GM20000 (cell line): ENCODE measurements around the gene ZXDC.

ENCODE experiments used
- DNase-seq: peaks from one replicate; pipeline ENCODE4 v3.0.0; 2012; ENCODE audit warnings: low spot score
- TF ChIP-seq, protein P1 (sequence below): IDR thresholded peaks from 2 replicates; pipeline ENCODE4 v1.5.1; 2012; ENCODE audit warnings: mild to moderate bottlenecking, control low read depth; ENCODE audit errors: extremely low read depth, missing control alignments

ZXDC gene

DNA sequence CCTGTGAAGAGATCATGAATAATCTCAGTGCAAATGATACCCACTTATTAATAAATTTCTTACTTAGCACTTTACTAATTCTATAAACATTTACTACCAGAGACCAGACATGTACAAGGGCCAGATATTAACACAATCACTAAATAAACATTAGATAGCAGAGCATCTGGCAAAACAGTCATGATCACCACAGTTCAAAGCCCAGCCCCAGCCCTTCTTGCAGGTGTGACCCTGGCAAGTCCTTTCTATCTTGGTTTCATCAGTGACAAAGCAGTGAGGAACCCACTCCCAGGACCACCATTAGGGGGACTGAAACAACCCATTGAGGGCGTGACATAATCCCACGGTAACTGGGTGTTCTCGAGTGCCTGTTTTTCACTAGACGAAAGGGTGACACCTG lies 11.6 kb downstream of the ZXDC start:
- TF ChIP-seq, protein P1, sequence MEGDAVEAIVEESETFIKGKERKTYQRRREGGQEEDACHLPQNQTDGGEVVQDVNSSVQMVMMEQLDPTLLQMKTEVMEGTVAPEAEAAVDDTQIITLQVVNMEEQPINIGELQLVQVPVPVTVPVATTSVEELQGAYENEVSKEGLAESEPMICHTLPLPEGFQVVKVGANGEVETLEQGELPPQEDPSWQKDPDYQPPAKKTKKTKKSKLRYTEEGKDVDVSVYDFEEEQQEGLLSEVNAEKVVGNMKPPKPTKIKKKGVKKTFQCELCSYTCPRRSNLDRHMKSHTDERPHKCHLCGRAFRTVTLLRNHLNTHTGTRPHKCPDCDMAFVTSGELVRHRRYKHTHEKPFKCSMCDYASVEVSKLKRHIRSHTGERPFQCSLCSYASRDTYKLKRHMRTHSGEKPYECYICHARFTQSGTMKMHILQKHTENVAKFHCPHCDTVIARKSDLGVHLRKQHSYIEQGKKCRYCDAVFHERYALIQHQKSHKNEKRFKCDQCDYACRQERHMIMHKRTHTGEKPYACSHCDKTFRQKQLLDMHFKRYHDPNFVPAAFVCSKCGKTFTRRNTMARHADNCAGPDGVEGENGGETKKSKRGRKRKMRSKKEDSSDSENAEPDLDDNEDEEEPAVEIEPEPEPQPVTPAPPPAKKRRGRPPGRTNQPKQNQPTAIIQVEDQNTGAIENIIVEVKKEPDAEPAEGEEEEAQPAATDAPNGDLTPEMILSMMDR = no peak
- no peak for DNase-seq

DNA sequence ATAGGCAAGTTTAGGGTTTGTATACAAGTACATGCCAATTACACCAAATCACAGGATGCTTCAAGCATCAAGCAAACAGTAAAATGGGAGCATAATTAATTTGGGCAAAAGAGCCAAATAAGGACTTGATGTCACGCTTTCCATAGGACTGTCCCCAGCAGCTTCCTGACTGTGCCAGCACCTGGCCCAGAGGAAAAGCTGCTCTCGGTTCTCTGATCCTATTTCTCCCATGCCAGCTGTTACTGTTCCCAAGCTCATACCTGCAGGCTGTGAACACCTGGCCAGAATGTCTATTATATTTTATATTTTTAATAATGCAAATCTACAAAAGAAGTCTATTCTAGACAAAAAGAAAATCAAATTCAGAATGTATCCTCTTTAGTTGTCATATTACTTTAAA lies 12.2 kb downstream of the ZXDC start:
- TF ChIP-seq, protein P1 = no peak

DNA sequence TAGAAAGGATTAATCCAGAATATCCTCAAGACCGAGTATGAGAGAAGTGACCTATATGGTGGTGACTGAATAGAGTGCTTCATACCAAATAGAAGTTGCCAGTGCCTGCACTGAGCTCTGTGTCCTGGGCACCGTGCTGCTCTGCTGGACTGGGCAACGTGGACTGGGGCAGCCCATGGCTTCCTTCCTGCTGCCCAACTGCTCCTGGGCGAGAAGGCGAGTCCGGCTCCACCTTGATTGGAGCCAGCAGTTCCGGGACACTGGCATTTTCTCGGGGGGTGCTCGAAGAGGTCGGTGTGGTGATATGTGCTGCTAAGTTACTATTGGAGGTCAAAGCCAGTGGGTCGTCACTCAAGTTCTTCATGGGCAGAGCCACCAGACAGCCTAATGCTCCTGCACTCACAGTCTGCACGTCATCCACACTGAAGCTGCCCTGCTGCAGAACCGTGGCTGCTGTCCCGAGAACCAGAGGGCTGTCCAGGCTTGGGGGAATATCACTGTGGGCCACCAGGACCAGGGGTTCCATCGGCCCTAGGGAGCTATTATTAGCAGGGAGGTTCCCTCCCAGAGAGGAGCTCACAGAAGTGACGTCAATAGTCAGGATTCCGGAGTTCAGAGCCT lies 14.1 kb downstream of the ZXDC start:
- no peak for DNase-seq
- TF ChIP-seq, protein P1 = no peak

More for the DNA sequence above, 12.2 kb downstream of the ZXDC start:
- DNase-seq = no peak

DNA sequence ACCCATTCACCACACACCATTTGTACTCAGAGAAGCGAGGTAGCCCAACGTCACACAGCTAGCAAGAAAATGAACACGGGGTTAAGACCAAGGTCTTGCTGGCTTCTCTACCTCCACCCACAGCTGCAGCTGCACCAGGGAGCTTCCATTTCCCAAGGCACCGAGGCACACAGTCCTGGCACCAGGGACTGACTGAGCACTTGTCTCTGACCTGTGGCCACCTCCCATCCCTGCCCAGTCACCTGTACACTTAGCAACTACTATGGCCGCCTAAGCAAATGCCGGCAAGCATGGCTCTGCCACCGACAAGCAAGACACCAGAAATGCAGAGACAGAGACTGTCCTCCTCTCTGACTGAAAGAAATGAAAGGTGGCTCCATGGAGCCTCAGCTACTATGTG lies 15.3 kb downstream of the ZXDC start:
- no peak for DNase-seq
- TF ChIP-seq, protein P1 = no peak

DNA sequence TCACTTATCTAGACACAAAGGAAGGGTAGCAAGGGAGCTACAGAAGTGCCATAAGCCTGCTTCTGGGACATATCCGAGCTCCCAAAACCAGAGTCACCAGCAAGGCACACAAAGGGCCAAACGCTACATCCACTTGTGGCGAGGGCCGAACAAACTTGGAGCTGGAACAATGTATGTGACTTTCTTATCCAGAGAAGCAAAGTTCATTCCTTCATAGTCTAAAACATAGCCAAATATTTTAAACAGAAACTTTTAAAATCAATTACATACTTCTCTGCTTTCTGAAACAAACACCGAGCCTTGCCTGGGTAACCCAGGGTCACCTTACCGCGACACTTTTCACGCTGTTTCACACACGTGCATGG lies 15.9 kb downstream of the ZXDC start:
- TF ChIP-seq, protein P1 = no peak
- no peak for DNase-seq

DNA sequence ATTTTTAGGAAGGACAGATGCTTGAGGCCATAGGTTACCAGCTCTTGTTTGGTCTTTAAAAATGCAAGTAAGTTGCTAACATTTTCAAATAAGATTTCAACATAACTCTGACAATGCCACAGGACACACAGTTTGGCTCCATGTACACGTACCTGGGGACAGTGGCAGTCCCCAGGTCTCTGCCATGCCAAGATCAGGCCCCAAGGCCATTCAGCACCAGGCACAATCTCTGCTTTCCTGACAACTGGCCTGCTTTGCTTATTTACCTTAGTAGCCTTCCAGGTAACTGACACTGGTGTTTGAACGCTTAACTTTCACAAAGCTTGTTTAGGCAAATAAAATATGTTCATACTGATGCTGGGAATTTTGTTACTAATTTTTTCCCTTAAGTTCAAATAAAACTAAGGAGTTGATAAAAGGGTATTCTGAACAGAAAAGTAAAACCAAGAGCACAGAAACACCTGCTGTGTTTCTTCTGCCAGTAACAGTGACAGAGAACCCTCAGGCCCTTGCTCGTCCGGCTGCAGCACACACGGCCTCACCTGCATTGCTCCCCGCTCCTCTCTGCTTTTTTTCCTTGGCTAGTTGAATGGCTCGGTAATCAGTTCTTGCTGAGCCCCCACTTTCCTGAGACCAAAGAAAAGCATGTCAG lies 16.5 kb downstream of the ZXDC start:
- no peak for DNase-seq
- TF ChIP-seq, protein P1 = no peak

DNA sequence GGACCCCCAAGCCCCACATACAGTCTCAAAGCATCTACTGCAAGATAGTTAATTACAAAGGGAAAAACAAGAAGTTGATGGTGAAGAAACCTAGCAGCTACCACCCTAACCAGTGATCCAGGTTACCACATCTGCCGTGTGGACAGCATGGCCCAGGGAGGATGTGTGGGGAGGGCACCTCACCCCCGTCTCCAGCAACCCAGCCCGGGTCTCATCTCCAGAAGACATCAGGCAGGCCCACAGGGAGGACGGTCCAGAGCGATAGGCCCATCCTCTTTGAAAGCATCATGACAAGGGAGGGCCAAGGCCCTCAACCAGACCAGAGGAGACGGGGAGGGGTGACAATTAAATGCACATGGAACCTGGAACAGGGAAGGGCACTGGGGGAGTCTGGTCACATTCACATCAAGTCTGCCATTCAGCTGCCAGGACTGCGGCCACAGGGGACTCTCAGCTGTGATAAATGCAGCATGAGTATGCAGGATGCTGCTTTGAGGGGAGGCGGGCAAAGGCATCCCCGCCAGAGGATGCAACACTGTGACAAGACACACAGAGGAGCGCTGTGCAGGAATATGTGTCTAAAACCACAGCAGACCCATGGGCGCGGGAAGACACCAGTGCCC lies 18.8 kb downstream of the ZXDC start:
- TF ChIP-seq, protein P1 = no peak
- no peak for DNase-seq
